ENCODE data around the gene SRP9. TPM values are rescaled to one million over a fixed set of nuclear protein-coding genes. Genes with fewer than 3 reads are reported as not detected.

SRP9 gene
- total RNA-seq, 1 donor from 2014 or later = 1,104 TPM

- Mint-ChIP-seq H3K27me3 (ENCODE audit: insufficient read depth, low read depth) (peaks cover 12% of the 10 kb centered on the region), H3K36me3 (no peaks in the 10 kb centered on the region), H3K27ac (no peak overlapping the region), H3K4me1 (peaks cover 24% of the 10 kb centered on the region), H3K4me3 (no peak overlapping the region), H3K9me3 (no peaks in the 10 kb centered on the region)
- Histone ChIP-seq H3K9ac (no peak overlapping the region), H3K4me2 (no peak overlapping the region), H3K36me3 (no peaks in the 10 kb centered on the region), H3K79me2 (ENCODE audit: low read depth) (no peaks in the 10 kb centered on the region), H4K20me1 (ENCODE audit: low read depth) (peaks cover 3% of the 10 kb centered on the region), H3K4me1 (peaks cover 28% of the 10 kb centered on the region), H2AFZ (replicated peaks) (no peak overlapping the region), H3K27me3 (peaks cover 58% of the 10 kb centered on the region), H3K9me3 (ENCODE audit: low read depth) (no peaks in the 10 kb centered on the region), H3K4me3 (no peak overlapping the region), H3F3A (ENCODE audit: low read depth) (peaks cover 18% of the 10 kb centered on the region), H3K27ac (no peak overlapping the region)
- TF ChIP-seq EZH2phosphoT487 (IDR thresholded peaks at IDR 0.05) (no peak), EZH2 (IDR thresholded peaks at IDR 0.05) (no peak), CTCF (IDR thresholded peaks at IDR 0.05) (no peak)
- DNase-seq (ENCODE audit: low spot score) = no peak
Observed at GRCh38 chr1:225750420-225750819, 27.2 kb upstream of the SRP9 start.

- Histone ChIP-seq H3K27ac (no peak overlapping the region), H3K36me3 (no peaks in the 10 kb centered on the region), H3K79me2 (ENCODE audit: low read depth) (no peaks in the 10 kb centered on the region), H3K9ac (no peak overlapping the region), H3K9me3 (ENCODE audit: low read depth) (no peaks in the 10 kb centered on the region), H4K20me1 (ENCODE audit: low read depth) (peaks cover 3% of the 10 kb centered on the region), H3F3A (ENCODE audit: low read depth) (peaks cover 15% of the 10 kb centered on the region), H2AFZ (replicated peaks) (no peak overlapping the region), H3K27me3 (peaks cover 51% of the 10 kb centered on the region), H3K4me2 (no peak overlapping the region), H3K4me3 (no peak overlapping the region), H3K4me1 (peaks cover 25% of the 10 kb centered on the region)
- no peak overlapping the region for H3K27ac Mint-ChIP-seq
- peaks cover 12% of the 10 kb centered on the region for H3K27me3 Mint-ChIP-seq (ENCODE audit: insufficient read depth, low read depth)
- no peak overlapping the region for H3K4me3 Mint-ChIP-seq
- DNase-seq (ENCODE audit: low spot score) = no peak
- no peak for TF ChIP-seq EZH2phosphoT487 (IDR thresholded peaks at IDR 0.05)
- no peaks in the 10 kb centered on the region for H3K36me3 Mint-ChIP-seq
- peaks cover 27% of the 10 kb centered on the region for H3K4me1 Mint-ChIP-seq
- H3K9me3 Mint-ChIP-seq = no peaks in the 10 kb centered on the region
Observed at GRCh38 chr1:225750875-225751824, 26.5 kb upstream of the SRP9 start.

- Histone ChIP-seq H3K9ac (no peak overlapping the region), H3K79me2 (ENCODE audit: low read depth) (no peaks in the 10 kb centered on the region), H3F3A (ENCODE audit: low read depth) (peaks cover 4% of the 10 kb centered on the region), H3K36me3 (no peaks in the 10 kb centered on the region), H3K27me3 (peaks cover 46% of the 10 kb centered on the region), H3K4me3 (no peak overlapping the region), H3K4me2 (no peak overlapping the region), H2AFZ (replicated peaks) (no peak overlapping the region), H3K9me3 (ENCODE audit: low read depth) (no peaks in the 10 kb centered on the region), H4K20me1 (ENCODE audit: low read depth) (peaks cover under 1% of the 10 kb centered on the region), H3K4me1 (peaks cover 14% of the 10 kb centered on the region), H3K27ac (no peak overlapping the region)
- no peaks in the 10 kb centered on the region for H3K9me3 Mint-ChIP-seq
- no peaks in the 10 kb centered on the region for H3K36me3 Mint-ChIP-seq
- peaks cover 14% of the 10 kb centered on the region for H3K27me3 Mint-ChIP-seq (ENCODE audit: insufficient read depth, low read depth)
- H3K4me3 Mint-ChIP-seq = no peak overlapping the region
- peaks cover 24% of the 10 kb centered on the region for H3K4me1 Mint-ChIP-seq
- no peak for TF ChIP-seq EZH2 (IDR thresholded peaks at IDR 0.05)
- TF ChIP-seq EZH2phosphoT487 (IDR thresholded peaks at IDR 0.05) = no peak
- TF ChIP-seq CTCF (IDR thresholded peaks at IDR 0.05) = no peak
- no peak for DNase-seq (ENCODE audit: low spot score)
- H3K27ac Mint-ChIP-seq = no peak overlapping the region
Observed at GRCh38 chr1:225752245-225752644, 25.4 kb upstream of the SRP9 start.
